ENCODE data around the gene TMEM235.

- no peak for TF ChIP-seq CTCF (conservative IDR thresholded peaks at IDR 0.05; ENCODE audit: low read depth in 2 of 2)
- no peak for TF ChIP-seq EZH2 (IDR thresholded peaks at IDR 0.05; ENCODE audit: low read depth, unreplicated experiment)
- TF ChIP-seq EZH2phosphoT487 (IDR thresholded peaks at IDR 0.05; ENCODE audit: unreplicated experiment), result no peak
- TF ChIP-seq ETS1 (IDR thresholded peaks at IDR 0.05), result no peak
- no peak for TF ChIP-seq REST (IDR thresholded peaks at IDR 0.05; ENCODE audit: unreplicated experiment)
- no peak for TF ChIP-seq POLR2AphosphoS5 (IDR thresholded peaks at IDR 0.05; ENCODE audit: low read depth)
- no peak for TF ChIP-seq NANOG (IDR thresholded peaks at IDR 0.05; ENCODE audit: borderline replicate concordance)
- TF ChIP-seq CREB1 (CRISPR knock-in tag; IDR thresholded peaks at IDR 0.05; ENCODE audit: low read depth), result no peak
- TF ChIP-seq ZNF331 (CRISPR knock-in tag; IDR thresholded peaks at IDR 0.05; ENCODE audit: low read depth), result no peak
Measured at GRCh38 chr17:78226055-78226758, 5.2 kb upstream of the TMEM235 start.
